ENCODE data around the gene ABCB7.
"Not testable (repeated sequence)": the region's sequence is repeated elsewhere in the genome, so short reads cannot be mapped to it uniquely, and the experiment has no call there.

ABCB7 gene

GRCh38 chrX:75132672-75133071, 23.4 kb downstream of the ABCB7 start:
- H3K9ac ChIP-seq (ENCODE audit: low read length), result no peak overlapping the region
- H3K9me3 ChIP-seq (ENCODE audit: control insufficient read depth, low read length), result no peaks in the 10 kb centered on the region
- no peaks in the 10 kb centered on the region for H3K27me3 ChIP-seq (ENCODE audit: control insufficient read depth, insufficient read depth, low read length)
- no peaks in the 10 kb centered on the region for H3K36me3 ChIP-seq (ENCODE audit: control insufficient read depth, insufficient read depth, low read length)
- no peaks in the 10 kb centered on the region for H3K4me1 ChIP-seq (ENCODE audit: control insufficient read depth, insufficient read depth, low read length)
- H3K4me3 ChIP-seq (ENCODE audit: low read length), result no peak overlapping the region

DNA sequence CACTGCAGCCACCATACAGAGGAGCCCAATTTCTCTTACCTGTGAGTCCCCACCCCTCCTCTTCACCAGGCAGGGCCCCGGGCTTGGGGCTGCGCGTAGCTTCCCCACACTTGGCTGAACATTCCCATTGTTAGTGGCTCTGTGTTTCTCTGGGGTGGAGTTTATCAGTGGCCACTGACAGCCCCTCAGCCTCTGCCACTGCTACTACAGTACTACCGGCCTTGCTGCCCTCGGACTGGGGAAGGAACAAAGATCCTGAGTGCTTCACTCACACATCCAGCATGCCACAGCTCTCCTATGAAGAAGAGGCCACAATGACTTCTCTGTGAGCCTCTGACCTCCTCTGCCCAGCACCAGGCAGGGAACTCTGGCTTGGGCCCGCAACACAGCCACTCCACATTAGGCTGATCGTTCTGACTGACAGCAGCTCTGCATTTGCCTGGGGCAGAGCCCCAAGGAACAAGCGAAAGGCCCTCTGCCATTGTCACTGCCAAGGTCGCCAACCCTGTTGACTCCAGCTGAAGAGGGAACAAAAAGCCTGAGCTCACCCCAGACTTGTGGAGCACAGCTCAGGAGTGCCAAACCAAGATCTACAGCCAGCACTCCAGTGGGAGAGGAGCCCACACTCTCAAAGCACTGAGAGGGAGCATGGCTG, 24.0 kb downstream of the ABCB7 start:
- H3K36me3 ChIP-seq (ENCODE audit: control insufficient read depth, insufficient read depth, low read length), result no peaks in the 10 kb centered on the region
- H3K4me3 ChIP-seq (ENCODE audit: low read length), result no peak overlapping the region
- no peaks in the 10 kb centered on the region for H3K27me3 ChIP-seq (ENCODE audit: control insufficient read depth, insufficient read depth, low read length)
- H3K9me3 ChIP-seq (ENCODE audit: control insufficient read depth, low read length), result no peaks in the 10 kb centered on the region
- no peaks in the 10 kb centered on the region for H3K4me1 ChIP-seq (ENCODE audit: control insufficient read depth, insufficient read depth, low read length)
- H3K9ac ChIP-seq (ENCODE audit: low read length), result no peak overlapping the region

DNA sequence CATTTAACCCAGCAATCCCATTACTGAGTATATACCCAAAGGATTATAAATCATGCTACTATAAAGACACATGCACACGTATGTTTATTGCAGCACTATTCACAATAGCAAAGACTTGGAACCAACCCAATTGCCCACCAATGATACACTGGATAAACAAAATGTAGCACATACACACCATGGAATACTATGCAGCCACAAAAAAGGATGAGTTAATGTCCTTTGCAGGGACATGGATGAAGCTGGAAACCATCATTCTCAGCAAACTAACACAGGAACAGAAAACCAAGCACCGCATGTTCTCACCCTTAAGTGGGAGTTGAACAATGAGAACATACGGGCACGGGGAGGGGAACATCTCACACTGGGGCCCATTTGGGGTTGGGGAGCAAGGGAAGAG, 27.0 kb downstream of the ABCB7 start:
- not testable (repeated sequence) for H3K9me3 ChIP-seq (ENCODE audit: control insufficient read depth, low read length); H3K4me3 ChIP-seq (ENCODE audit: low read length); H3K36me3 ChIP-seq (ENCODE audit: control insufficient read depth, insufficient read depth, low read length); H3K27me3 ChIP-seq (ENCODE audit: control insufficient read depth, insufficient read depth, low read length); H3K9ac ChIP-seq (ENCODE audit: low read length); H3K4me1 ChIP-seq (ENCODE audit: control insufficient read depth, insufficient read depth, low read length)

- Histone ChIP-seq H3K4me3 (ENCODE audit: low read length) (no peak overlapping the region), H3K4me1 (ENCODE audit: control insufficient read depth, insufficient read depth, low read length) (no peaks in the 10 kb centered on the region)
These were observed 37.8 kb downstream of the ABCB7 start for GRCh38 chrX:75118296-75118695.

GRCh38 chrX:75115707-75116413, 40.2 kb downstream of the ABCB7 start:
- Histone ChIP-seq H3K27me3 (ENCODE audit: control insufficient read depth, insufficient read depth, low read length) (no peaks in the 10 kb centered on the region), H3K9me3 (ENCODE audit: control insufficient read depth, low read length) (no peaks in the 10 kb centered on the region), H3K4me3 (ENCODE audit: low read length) (no peak overlapping the region), H3K36me3 (ENCODE audit: control insufficient read depth, insufficient read depth, low read length) (no peaks in the 10 kb centered on the region), H3K9ac (ENCODE audit: low read length) (no peak overlapping the region), H3K4me1 (ENCODE audit: control insufficient read depth, insufficient read depth, low read length) (no peaks in the 10 kb centered on the region)

More at GRCh38 chrX:75118296-75118695, 37.8 kb downstream of the ABCB7 start:
- no peaks in the 10 kb centered on the region for H3K9me3 ChIP-seq (ENCODE audit: control insufficient read depth, low read length)
- no peaks in the 10 kb centered on the region for H3K36me3 ChIP-seq (ENCODE audit: control insufficient read depth, insufficient read depth, low read length)
- H3K9ac ChIP-seq (ENCODE audit: low read length), result no peak overlapping the region
- no peaks in the 10 kb centered on the region for H3K27me3 ChIP-seq (ENCODE audit: control insufficient read depth, insufficient read depth, low read length)

DNA sequence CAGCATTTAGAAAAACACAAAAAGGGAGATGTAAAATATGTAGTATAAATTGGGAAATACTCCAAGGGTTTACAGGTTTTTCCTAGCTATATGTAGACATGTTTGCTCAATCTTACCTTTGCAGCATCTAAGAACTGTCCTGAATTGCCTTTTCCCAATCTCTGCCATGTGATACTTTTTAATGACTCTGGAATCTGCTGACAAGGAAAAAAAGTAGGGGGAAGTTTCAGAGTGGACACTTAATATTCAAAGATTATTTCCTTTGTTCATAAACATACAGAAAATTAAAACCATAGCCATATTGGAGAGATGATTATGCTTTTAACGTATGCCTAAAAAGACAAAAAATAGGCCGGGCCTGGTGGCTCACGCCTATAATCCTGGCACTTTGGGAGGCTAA, 41.4 kb downstream of the ABCB7 start:
- Histone ChIP-seq H3K36me3 (ENCODE audit: control insufficient read depth, insufficient read depth, low read length) (no peaks in the 10 kb centered on the region), H3K9me3 (ENCODE audit: control insufficient read depth, low read length) (no peaks in the 10 kb centered on the region), H3K4me1 (ENCODE audit: control insufficient read depth, insufficient read depth, low read length) (no peaks in the 10 kb centered on the region), H3K27me3 (ENCODE audit: control insufficient read depth, insufficient read depth, low read length) (no peaks in the 10 kb centered on the region), H3K9ac (ENCODE audit: low read length) (no peak overlapping the region), H3K4me3 (ENCODE audit: low read length) (no peak overlapping the region)

- Histone ChIP-seq H3K4me3 (ENCODE audit: low read length) (no peak overlapping the region), H3K9me3 (ENCODE audit: control insufficient read depth, low read length) (no peaks in the 10 kb centered on the region), H3K9ac (ENCODE audit: low read length) (no peak overlapping the region), H3K27me3 (ENCODE audit: control insufficient read depth, insufficient read depth, low read length) (no peaks in the 10 kb centered on the region), H3K4me1 (ENCODE audit: control insufficient read depth, insufficient read depth, low read length) (no peaks in the 10 kb centered on the region), H3K36me3 (ENCODE audit: control insufficient read depth, insufficient read depth, low read length) (no peaks in the 10 kb centered on the region)
These were observed 42.4 kb downstream of the ABCB7 start for GRCh38 chrX:75113664-75114063.

GRCh38 chrX:75107863-75108509, 48.1 kb downstream of the ABCB7 start:
- Histone ChIP-seq H3K4me3 (ENCODE audit: low read length) (no peak overlapping the region), H3K27me3 (ENCODE audit: control insufficient read depth, insufficient read depth, low read length) (no peaks in the 10 kb centered on the region), H3K4me1 (ENCODE audit: control insufficient read depth, insufficient read depth, low read length) (no peaks in the 10 kb centered on the region), H3K9me3 (ENCODE audit: control insufficient read depth, low read length) (no peaks in the 10 kb centered on the region), H3K9ac (ENCODE audit: low read length) (no peak overlapping the region), H3K36me3 (ENCODE audit: control insufficient read depth, insufficient read depth, low read length) (no peaks in the 10 kb centered on the region)

GRCh38 chrX:75106772-75107171, 49.3 kb downstream of the ABCB7 start:
- no peaks in the 10 kb centered on the region for H3K36me3 ChIP-seq (ENCODE audit: control insufficient read depth, insufficient read depth, low read length)
- no peaks in the 10 kb centered on the region for H3K9me3 ChIP-seq (ENCODE audit: control insufficient read depth, low read length)
- H3K9ac ChIP-seq (ENCODE audit: low read length), result no peak overlapping the region
- no peaks in the 10 kb centered on the region for H3K27me3 ChIP-seq (ENCODE audit: control insufficient read depth, insufficient read depth, low read length)
- no peak overlapping the region for H3K4me3 ChIP-seq (ENCODE audit: low read length)
- H3K4me1 ChIP-seq (ENCODE audit: control insufficient read depth, insufficient read depth, low read length), result no peaks in the 10 kb centered on the region

- Histone ChIP-seq H3K36me3 (ENCODE audit: control insufficient read depth, insufficient read depth, low read length) (no peaks in the 10 kb centered on the region), H3K27me3 (ENCODE audit: control insufficient read depth, insufficient read depth, low read length) (no peaks in the 10 kb centered on the region), H3K4me1 (ENCODE audit: control insufficient read depth, insufficient read depth, low read length) (no peaks in the 10 kb centered on the region), H3K9ac (ENCODE audit: low read length) (no peak overlapping the region), H3K9me3 (ENCODE audit: control insufficient read depth, low read length) (no peaks in the 10 kb centered on the region), H3K4me3 (ENCODE audit: low read length) (no peak overlapping the region)
These were observed 59.8 kb downstream of the ABCB7 start for GRCh38 chrX:75096331-75096730.

GRCh38 chrX:75086731-75087195, 69.3 kb downstream of the ABCB7 start:
- Histone ChIP-seq H3K9ac (ENCODE audit: low read length) (no peak overlapping the region), H3K4me3 (ENCODE audit: low read length) (no peak overlapping the region), H3K27me3 (ENCODE audit: control insufficient read depth, insufficient read depth, low read length) (no peaks in the 10 kb centered on the region), H3K4me1 (ENCODE audit: control insufficient read depth, insufficient read depth, low read length) (peaks cover 5% of the 10 kb centered on the region), H3K9me3 (ENCODE audit: control insufficient read depth, low read length) (no peaks in the 10 kb centered on the region), H3K36me3 (ENCODE audit: control insufficient read depth, insufficient read depth, low read length) (no peaks in the 10 kb centered on the region)

GRCh38 chrX:75084757-75085156, 71.3 kb downstream of the ABCB7 start:
- Histone ChIP-seq H3K4me1 (ENCODE audit: control insufficient read depth, insufficient read depth, low read length) (peaks cover 5% of the 10 kb centered on the region), H3K27me3 (ENCODE audit: control insufficient read depth, insufficient read depth, low read length) (no peaks in the 10 kb centered on the region), H3K36me3 (ENCODE audit: control insufficient read depth, insufficient read depth, low read length) (no peaks in the 10 kb centered on the region), H3K9me3 (ENCODE audit: control insufficient read depth, low read length) (no peaks in the 10 kb centered on the region), H3K4me3 (ENCODE audit: low read length) (no peak overlapping the region), H3K9ac (ENCODE audit: low read length) (no peak overlapping the region)

Data from mucosa of stomach (tissue), 1 donor.